Measurements from ENCODE around the gene CCSER1. TPM values are rescaled to one million over a fixed set of nuclear protein-coding genes. Genes with fewer than 3 reads are reported as not detected.

CCSER1 gene
- total and polyA plus RNA-seq, 2 experiments from 2014 or later, result 5.2 to 23.4 TPM

- no peaks in the 10 kb centered on the region for H3K9me3 ChIP-seq (ENCODE audit: low read depth)
- H3K27me3 ChIP-seq, result no peaks in the 10 kb centered on the region
- H3K27ac ChIP-seq, result no peak overlapping the region
- H3K4me2 ChIP-seq, result no peak overlapping the region
- DNase-seq (ENCODE audit: low spot score), result no peak
- TF ChIP-seq EZH2phosphoT487 (IDR thresholded peaks at IDR 0.05; ENCODE audit: low read depth, severe bottlenecking, unreplicated experiment) (no peak), CTCF (IDR thresholded peaks at IDR 0.05; ENCODE audit: poor library complexity) (no peak), EZH2 (IDR thresholded peaks at IDR 0.05; ENCODE audit: borderline replicate concordance) (no peak)
- H4K20me1 ChIP-seq (ENCODE audit: insufficient read depth, poor library complexity, severe bottlenecking), result no peaks in the 10 kb centered on the region
- H3K79me2 ChIP-seq, result no peaks in the 10 kb centered on the region
- no peak overlapping the region for H2AFZ ChIP-seq
- no peaks in the 10 kb centered on the region for H3K4me1 ChIP-seq (ENCODE audit: insufficient read depth)
- no peaks in the 10 kb centered on the region for H3K36me3 ChIP-seq (replicated peaks; ENCODE audit: insufficient read depth, low read depth)
- WGBS (ENCODE audit: low lambda C conversion rate, missing lambda C conversion rate), result 67% methylated on average over 2 of the region's 2 CpGs
- no peaks in the 10 kb centered on the region for H3K9me2 ChIP-seq (replicated peaks; ENCODE audit: insufficient read depth)
- no peak overlapping the region for H3K4me3 ChIP-seq
Measured at GRCh38 chr4:91596718-91597117, 1469.5 kb downstream of the CCSER1 start.

- Histone ChIP-seq H3K79me2 (no peaks in the 10 kb centered on the region), H3K27me3 (no peaks in the 10 kb centered on the region), H3K4me3 (no peak overlapping the region), H3K27ac (no peak overlapping the region), H3K9me3 (ENCODE audit: low read depth) (no peaks in the 10 kb centered on the region), H3K4me2 (no peak overlapping the region), H3K9me2 (replicated peaks; ENCODE audit: insufficient read depth) (no peaks in the 10 kb centered on the region), H2AFZ (no peak overlapping the region), H3K4me1 (ENCODE audit: insufficient read depth) (no peaks in the 10 kb centered on the region), H3K36me3 (replicated peaks; ENCODE audit: insufficient read depth, low read depth) (no peaks in the 10 kb centered on the region), H4K20me1 (ENCODE audit: insufficient read depth, poor library complexity, severe bottlenecking) (no peaks in the 10 kb centered on the region)
- WGBS (ENCODE audit: low lambda C conversion rate, missing lambda C conversion rate), result 89% methylated on average over 8 of the region's 8 CpGs
- DNase-seq (ENCODE audit: low spot score), result no peak
- no peak for TF ChIP-seq EZH2 (IDR thresholded peaks at IDR 0.05; ENCODE audit: borderline replicate concordance)
- TF ChIP-seq CTCF (IDR thresholded peaks at IDR 0.05; ENCODE audit: poor library complexity), result no peak
- no peak for TF ChIP-seq EZH2phosphoT487 (IDR thresholded peaks at IDR 0.05; ENCODE audit: low read depth, severe bottlenecking, unreplicated experiment)
Measured at GRCh38 chr4:91598696-91599095, 1471.5 kb downstream of the CCSER1 start.

- Histone ChIP-seq H3K9me3 (ENCODE audit: low read depth) (no peaks in the 10 kb centered on the region), H4K20me1 (ENCODE audit: insufficient read depth, poor library complexity, severe bottlenecking) (no peaks in the 10 kb centered on the region), H3K4me3 (no peak overlapping the region), H3K4me2 (no peak overlapping the region), H3K36me3 (replicated peaks; ENCODE audit: insufficient read depth, low read depth) (no peaks in the 10 kb centered on the region), H3K27ac (no peak overlapping the region), H2AFZ (no peak overlapping the region), H3K79me2 (no peaks in the 10 kb centered on the region), H3K27me3 (no peaks in the 10 kb centered on the region), H3K9me2 (replicated peaks; ENCODE audit: insufficient read depth) (no peaks in the 10 kb centered on the region), H3K4me1 (ENCODE audit: insufficient read depth) (no peaks in the 10 kb centered on the region)
- 93% methylated on average over 1 of the region's 1 CpG for WGBS (ENCODE audit: low lambda C conversion rate, missing lambda C conversion rate)
- no peak for TF ChIP-seq EZH2phosphoT487 (IDR thresholded peaks at IDR 0.05; ENCODE audit: low read depth, severe bottlenecking, unreplicated experiment)
- no peak for TF ChIP-seq CTCF (IDR thresholded peaks at IDR 0.05; ENCODE audit: poor library complexity)
- TF ChIP-seq EZH2 (IDR thresholded peaks at IDR 0.05; ENCODE audit: borderline replicate concordance), result no peak
- DNase-seq (ENCODE audit: low spot score), result no peak
Measured at GRCh38 chr4:91600301-91600700, 1473.1 kb downstream of the CCSER1 start.

- Histone ChIP-seq H3K79me2 (no peaks in the 10 kb centered on the region), H3K27me3 (no peaks in the 10 kb centered on the region), H3K4me1 (ENCODE audit: insufficient read depth) (no peaks in the 10 kb centered on the region), H3K9me3 (ENCODE audit: low read depth) (no peaks in the 10 kb centered on the region), H3K9me2 (replicated peaks; ENCODE audit: insufficient read depth) (no peaks in the 10 kb centered on the region), H4K20me1 (ENCODE audit: insufficient read depth, poor library complexity, severe bottlenecking) (no peaks in the 10 kb centered on the region), H3K4me3 (no peak overlapping the region), H3K4me2 (no peak overlapping the region), H2AFZ (no peak overlapping the region), H3K27ac (no peak overlapping the region), H3K36me3 (replicated peaks; ENCODE audit: insufficient read depth, low read depth) (no peaks in the 10 kb centered on the region)
- TF ChIP-seq EZH2phosphoT487 (IDR thresholded peaks at IDR 0.05; ENCODE audit: low read depth, severe bottlenecking, unreplicated experiment), result no peak
- TF ChIP-seq CTCF (IDR thresholded peaks at IDR 0.05; ENCODE audit: poor library complexity), result no peak
- no peak for TF ChIP-seq EZH2 (IDR thresholded peaks at IDR 0.05; ENCODE audit: borderline replicate concordance)
- 78% methylated on average over 1 of the region's 1 CpG for WGBS (ENCODE audit: low lambda C conversion rate, missing lambda C conversion rate)
- DNase-seq (ENCODE audit: low spot score), result no peak
Measured at GRCh38 chr4:91601401-91601800, 1474.2 kb downstream of the CCSER1 start.

Data from hepatocyte (in vitro differentiated cells).